T-cell (primary cell): ENCODE measurements around the gene OR4K15. TPM values are rescaled to one million over a fixed set of nuclear protein-coding genes. Genes with fewer than 3 reads are reported as not detected.

Source experiments
- ATAC-seq, 4 experiments: fragments of 200-7000 bp in 3 of 4; fragments of 150-1000 bp in 1 of 4; cut with Tn5 transposase; replicated peaks in 1 of 4; 1 replicate in 3 of 4; 2 replicates in 1 of 4; pipeline ENCODE4 v1.10.0; 2021; ENCODE audit warnings: moderate library complexity in 3 of 4, mild to moderate bottlenecking in 2 of 4, moderate number of reproducible peaks in 1 of 4
- CTCF ChIA-PET, 2 donors: fragments of 300-600 bp; sonication (Branson Sonifier 250); formaldehyde crosslinking; loops; one replicate each; lab custom pipeline; 2022; ENCODE audit warnings: antibody characterized with exemption in 2 of 2; lab: Charles Lee
- POLR2A ChIA-PET, 2 donors: fragments of 300-600 bp; sonication (Branson Sonifier 250); formaldehyde crosslinking; loops; one replicate each; lab custom pipeline; 2022; ENCODE audit warnings: antibody characterized with exemption in 2 of 2; lab: Charles Lee
- DNase-seq, 35 experiments: peaks; one replicate each; pipeline versions ENCODE4 v3.0.0 to v3.0.0-alpha.2; 2013 to 2023
- H3K27ac ChIP-seq: one replicate; pipeline ENCODE4 v1.5.1; 2013; ENCODE audit warnings: low read length
- H3K27me3 ChIP-seq, 2 experiments: replicated peaks in 1 of 2; 1 replicate in 1 of 2; 2 replicates in 1 of 2; pipeline versions ENCODE4 v1.6.1 to v1.7.0; 2013; ENCODE audit warnings: low read length in 1 of 2, mixed read lengths in 1 of 2; ENCODE audit not compliant: control insufficient read depth in 2 of 2, insufficient read depth in 2 of 2; ENCODE audit errors: extremely low read depth in 1 of 2
- H3K36me3 ChIP-seq, 2 donors: 1 replicate in 1 of 2; 2 replicates in 1 of 2; pipeline versions ENCODE4 v1.6.1 to v1.7.0; 2013; ENCODE audit warnings: low read length in 1 of 2; ENCODE audit not compliant: control insufficient read depth in 2 of 2, insufficient read depth in 1 of 2; ENCODE audit errors: extremely low read depth in 1 of 2
- H3K4me1 ChIP-seq, 2 experiments: 1 replicate in 1 of 2; 2 replicates in 1 of 2; pipeline versions ENCODE4 v1.6.1 to v1.7.0; 2013; ENCODE audit warnings: low read length in 2 of 2, mixed read lengths in 1 of 2; ENCODE audit not compliant: insufficient read depth in 2 of 2, control insufficient read depth in 1 of 2; ENCODE audit errors: extremely low read depth in 1 of 2
- H3K4me3 ChIP-seq, 2 donors: 1 replicate in 1 of 2; 2 replicates in 1 of 2; pipeline versions ENCODE4 v1.5.1 to v1.7.0; 2013; ENCODE audit warnings: mild to moderate bottlenecking in 2 of 2, low read length in 1 of 2, moderate library complexity in 1 of 2; ENCODE audit not compliant: control insufficient read depth in 1 of 2; ENCODE audit errors: extremely low read depth in 1 of 2
- H3K9me3 ChIP-seq: 2 replicates; pipeline ENCODE4 v1.7.0; 2013
- H3K27ac Mint-ChIP-seq, 2 donors: one replicate each; pipeline ENCODE4 v1.8.0; 2020 to 2021; ENCODE audit warnings: mild to moderate bottlenecking in 2 of 2, mixed read lengths in 2 of 2
- H3K27me3 Mint-ChIP-seq, 2 donors: one replicate each; pipeline ENCODE4 v1.8.0; 2021 to 2022; ENCODE audit warnings: mixed read lengths in 2 of 2
- H3K36me3 Mint-ChIP-seq: one replicate; pipeline ENCODE4 v1.8.0; 2021; ENCODE audit warnings: mixed read lengths
- H3K4me1 Mint-ChIP-seq, 3 donors: one replicate each; pipeline ENCODE4 v1.8.0; 2020 to 2022; ENCODE audit warnings: mixed read lengths in 3 of 3, mild to moderate bottlenecking in 1 of 3
- H3K4me3 Mint-ChIP-seq, 3 donors: one replicate each; pipeline ENCODE4 v1.8.0; 2020 to 2022; ENCODE audit warnings: mild to moderate bottlenecking in 3 of 3, mixed read lengths in 3 of 3, moderate library complexity in 3 of 3
- H3K9me3 Mint-ChIP-seq, 3 donors: one replicate each; pipeline ENCODE4 v1.8.0; 2020 to 2022; ENCODE audit warnings: mixed read lengths in 3 of 3
- WGBS: methylation state at CpG from one replicate; pipeline ENCODE4 v1.1.5; 2013; ENCODE audit warnings: missing lambda C conversion rate; ENCODE audit not compliant: insufficient coverage; 5-methylcytosine and 5-hydroxymethylcytosine counted together
- total RNA-seq, 35 experiments: library from RNA in 6 of 35; stranded (reverse) in 6 of 35; fragments of 120-200 nt in 1 of 35; gene quantifications; one replicate each; pipeline versions ENCODE4 v1.2.1 to v1.2.4 and lab custom pipeline; 2013 to 2026

The OR4K15 gene
- total RNA-seq, 5 donors from 2014 or later (not counting 1 experiment from before 2014, with no cell fraction given): not detected

GRCh38 chr14:19974844-19975243 lies 547 bp upstream of the OR4K15 start:
- no peaks in the 10 kb centered on the region for H3K36me3 ChIP-seq
- no peaks in the 10 kb centered on the region for H3K27me3 ChIP-seq
- ChIA-PET CTCF (no interaction called here), POLR2A (no interaction called here)
- peak overlapping the region; percentile 73 to 87 for H3K27ac Mint-ChIP-seq
- DNase-seq (peak in 31 of 35 experiments; percentile 1 to 62 (median 27)), ATAC-seq (peak; percentile 95 to 99 (median 98))
- peaks cover 38 to 44% (median 39%) of the 10 kb centered on the region in 3 donors for H3K4me1 Mint-ChIP-seq
- no peak overlapping the region for H3K27ac ChIP-seq
- no peaks in the 10 kb centered on the region for H3K4me1 ChIP-seq
- no CpG with 5 or more reads among the region's 1 CpG for WGBS
- peaks cover 7 to 9% (median 7%) of the 10 kb centered on the region in 3 donors for H3K9me3 Mint-ChIP-seq
- peak overlapping the region in 2 of 3 donors; percentile 21 to 27 for H3K4me3 Mint-ChIP-seq
- no peaks in the 10 kb centered on the region for H3K9me3 ChIP-seq
- no peak overlapping the region for H3K4me3 ChIP-seq
- H3K36me3 Mint-ChIP-seq: peaks cover 4% of the 10 kb centered on the region
- no peaks in the 10 kb centered on the region for H3K27me3 Mint-ChIP-seq

- Mint-ChIP-seq H3K27me3 (no peaks in the 10 kb centered on the region), H3K27ac (no peak overlapping the region), H3K36me3 (no peaks in the 10 kb centered on the region), H3K9me3 (peaks cover 7 to 21% (median 8%) of the 10 kb centered on the region in 3 donors), H3K4me1 (no peaks in the 10 kb centered on the region), H3K4me3 (no peak overlapping the region)
- H3K4me1 ChIP-seq: no peaks in the 10 kb centered on the region
- ATAC-seq (no peak), DNase-seq (no peak)
- no peaks in the 10 kb centered on the region for H3K36me3 ChIP-seq
- ChIA-PET POLR2A (no interaction called here), CTCF (no interaction called here)
- no peak overlapping the region for H3K4me3 ChIP-seq
- H3K27ac ChIP-seq: no peak overlapping the region
- 43% methylated on average over 1 of the region's 2 CpGs for WGBS
- H3K9me3 ChIP-seq: no peaks in the 10 kb centered on the region
- H3K27me3 ChIP-seq: peaks cover 0 to 2% of the 10 kb centered on the region in 2 experiments
Measured at GRCh38 chr14:19993438-19993837, 18.0 kb downstream of the OR4K15 start.

- Histone ChIP-seq H3K4me3 (no peak within 1 kb of the TSS), H3K27me3 (no peaks in the 10 kb centered on the region), H3K4me1 (no peaks in the 10 kb centered on the region), H3K36me3 (no peaks in the 10 kb centered on the region), H3K9me3 (no peaks in the 10 kb centered on the region), H3K27ac (no peak within 1 kb of the TSS)
- CTCF ChIA-PET: interaction anchor here in 1 of 2 donors (0.5 kb wide), 1 partner anchor 1461 kb away, joined by 5 read pairs; no protein-coding TSS in a partner anchor
- Mint-ChIP-seq H3K27ac (no peak within 1 kb of the TSS), H3K36me3 (no peaks in the 10 kb centered on the region), H3K4me3 (no peak within 1 kb of the TSS), H3K27me3 (peaks cover 2 to 6% of the 10 kb centered on the region in 2 donors), H3K9me3 (peaks cover 0 to 5% (median 4%) of the 10 kb centered on the region in 3 donors), H3K4me1 (no peaks in the 10 kb centered on the region)
- POLR2A ChIA-PET: no interaction called here
- DNase-seq (no peak), ATAC-seq (no peak)
Measured at GRCh38 chr14:20001863-20002262, 26.5 kb downstream of the OR4K15 start, which contains the start of gene OR4Q2. Gene OR4Q2 (plus strand): TSS chr14:20002163.

GRCh38 chr14:20002319-20002718 lies 26.9 kb downstream of the OR4K15 start:
- H3K4me3 ChIP-seq: no peak overlapping the region
- peaks cover 2 to 6% of the 10 kb centered on the region in 2 donors for H3K27me3 Mint-ChIP-seq
- CTCF ChIA-PET: no interaction called here
- H3K9me3 Mint-ChIP-seq: peaks cover 0 to 5% (median 4%) of the 10 kb centered on the region in 3 donors
- POLR2A ChIA-PET: no interaction called here
- H3K36me3 ChIP-seq: no peaks in the 10 kb centered on the region
- no peak for ATAC-seq
- H3K4me1 Mint-ChIP-seq: no peaks in the 10 kb centered on the region
- H3K27me3 ChIP-seq: no peaks in the 10 kb centered on the region
- WGBS: 70% methylated on average over 4 of the region's 7 CpGs
- no peak for DNase-seq
- H3K36me3 Mint-ChIP-seq: no peaks in the 10 kb centered on the region
- H3K4me3 Mint-ChIP-seq: no peak overlapping the region
- H3K4me1 ChIP-seq: no peaks in the 10 kb centered on the region
- H3K9me3 ChIP-seq: peaks cover 2% of the 10 kb centered on the region
- no peak overlapping the region for H3K27ac Mint-ChIP-seq
- H3K27ac ChIP-seq: no peak overlapping the region

GRCh38 chr14:20008156-20008555 lies 32.8 kb downstream of the OR4K15 start:
- ChIA-PET POLR2A (no interaction called here), CTCF (no interaction called here)
- Histone ChIP-seq H3K36me3 (no peaks in the 10 kb centered on the region), H3K9me3 (peaks cover 6% of the 10 kb centered on the region), H3K4me3 (no peak overlapping the region), H3K27me3 (no peaks in the 10 kb centered on the region), H3K27ac (no peak overlapping the region), H3K4me1 (no peaks in the 10 kb centered on the region)
- no peak for ATAC-seq
- no peak for DNase-seq
- H3K27me3 Mint-ChIP-seq: peaks cover 2 to 3% of the 10 kb centered on the region in 2 donors
- no peaks in the 10 kb centered on the region for H3K4me1 Mint-ChIP-seq
- H3K4me3 Mint-ChIP-seq: no peak overlapping the region
- peaks cover 4 to 15% (median 14%) of the 10 kb centered on the region in 3 donors for H3K9me3 Mint-ChIP-seq
- no peaks in the 10 kb centered on the region for H3K36me3 Mint-ChIP-seq
- H3K27ac Mint-ChIP-seq: no peak overlapping the region

GRCh38 chr14:20019257-20019865 lies 44.0 kb downstream of the OR4K15 start, which contains the start of gene OR4K14:
Gene OR4K14 (minus strand): TSS chr14:20019307. CDS start chr14:20015193, 4,114 bp downstream.
- H3K27me3 ChIP-seq: no peaks in the 10 kb centered on the region
- Mint-ChIP-seq H3K36me3 (no peaks in the 10 kb centered on the region), H3K4me3 (no peak within 1 kb of the TSS), H3K27ac (no peak within 1 kb of the TSS), H3K9me3 (peaks cover 0 to 5% (median under 1%) of the 10 kb centered on the region in 3 donors), H3K27me3 (peaks cover 0 to 12% of the 10 kb centered on the region in 2 donors), H3K4me1 (no peaks in the 10 kb centered on the region)
- H3K4me3 ChIP-seq: no peak within 1 kb of the TSS
- CTCF ChIA-PET: no interaction called here
- POLR2A ChIA-PET: no interaction called here
- DNase-seq (no peak), ATAC-seq (no peak)
- no peak within 1 kb of the TSS for H3K27ac ChIP-seq
- no peaks in the 10 kb centered on the region for H3K4me1 ChIP-seq
- WGBS: no CpG with 5 or more reads among the region's 2 CpGs
- H3K36me3 ChIP-seq: no peaks in the 10 kb centered on the region
- no peaks in the 10 kb centered on the region for H3K9me3 ChIP-seq
